ENCODE measurements around the gene NUDT8.
"Not testable (repeated sequence)": the region's sequence is repeated elsewhere in the genome, so short reads cannot be mapped to it uniquely, and the experiment has no call there.

Gene NUDT8

DNA sequence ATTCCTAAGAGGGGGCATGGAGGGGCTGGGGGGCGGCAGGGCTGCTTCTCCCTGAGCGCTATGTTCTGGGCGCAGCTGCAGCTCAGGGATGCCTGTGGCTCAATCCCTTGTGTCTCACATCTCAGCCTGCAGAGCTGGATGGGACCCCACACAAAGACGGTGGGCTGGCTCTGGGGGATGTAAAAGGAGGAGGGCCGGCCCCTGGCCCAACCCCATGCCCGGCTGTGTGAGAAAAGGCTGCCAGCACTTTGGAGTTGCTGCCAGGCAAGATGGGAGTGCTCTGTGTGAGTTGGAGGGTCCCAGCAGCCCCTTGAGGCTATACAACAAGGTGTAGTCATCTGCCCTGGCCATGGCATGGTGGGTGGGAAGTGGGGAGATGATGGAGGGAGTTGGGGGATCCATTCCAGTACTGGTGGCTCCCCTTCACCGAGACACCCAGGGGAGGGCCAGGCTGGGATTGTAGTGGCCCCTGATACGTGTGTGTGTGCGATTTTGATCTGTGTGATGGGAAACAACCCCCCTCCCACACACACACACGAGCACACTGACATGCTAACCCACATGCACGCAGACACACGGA lies 11.1 kb upstream of the NUDT8 start:
- Histone ChIP-seq H3K27ac (ENCODE audit: insufficient read depth in 1 of 2, low read depth in 1 of 2, low read length in 2 of 2, poor library complexity in 1 of 2, severe bottlenecking in 2 of 2) (no peak overlapping the region), H3K9me3 (ENCODE audit: control extremely low read depth in 1 of 5, control insufficient read depth in 4 of 5, insufficient read depth in 2 of 5, low read depth in 1 of 5, low read length in 4 of 5) (peaks cover 0 to 4% (median 0%) of the 10 kb centered on the region in 5 experiments), H3K4me1 (ENCODE audit: control extremely low read depth in 1 of 4, control insufficient read depth in 4 of 4, insufficient read depth in 4 of 4, low read length in 3 of 4) (peaks cover 0 to 18% (median 9%) of the 10 kb centered on the region in 4 experiments), H3K27me3 (replicated peaks in 2 of 5; ENCODE audit: control insufficient read depth in 4 of 5, insufficient read depth in 5 of 5, low read length in 4 of 5) (no peaks in the 10 kb centered on the region), H3K36me3 (ENCODE audit: control insufficient read depth in 4 of 4, insufficient read depth in 4 of 4, low read length in 3 of 4) (no peaks in the 10 kb centered on the region), H3K4me3 (ENCODE audit: control insufficient read depth in 1 of 7, extremely low read depth in 1 of 7, insufficient read depth in 4 of 7, low read depth in 2 of 7, low read length in 6 of 7) (no peak overlapping the region)
- ChIA-PET CTCF (interaction anchor here (1.2 to 16.8 kb wide), 3 partner anchors 7 to 18 kb away, joined by 4 to 169 read pairs (median 7); partner anchors contain the start of gene ACY3), POLR2A (no interaction called here)
- no peak for DNase-seq
- WGBS (ENCODE audit: insufficient coverage), result 100% methylated on average over 7 of the region's 12 CpGs

DNA sequence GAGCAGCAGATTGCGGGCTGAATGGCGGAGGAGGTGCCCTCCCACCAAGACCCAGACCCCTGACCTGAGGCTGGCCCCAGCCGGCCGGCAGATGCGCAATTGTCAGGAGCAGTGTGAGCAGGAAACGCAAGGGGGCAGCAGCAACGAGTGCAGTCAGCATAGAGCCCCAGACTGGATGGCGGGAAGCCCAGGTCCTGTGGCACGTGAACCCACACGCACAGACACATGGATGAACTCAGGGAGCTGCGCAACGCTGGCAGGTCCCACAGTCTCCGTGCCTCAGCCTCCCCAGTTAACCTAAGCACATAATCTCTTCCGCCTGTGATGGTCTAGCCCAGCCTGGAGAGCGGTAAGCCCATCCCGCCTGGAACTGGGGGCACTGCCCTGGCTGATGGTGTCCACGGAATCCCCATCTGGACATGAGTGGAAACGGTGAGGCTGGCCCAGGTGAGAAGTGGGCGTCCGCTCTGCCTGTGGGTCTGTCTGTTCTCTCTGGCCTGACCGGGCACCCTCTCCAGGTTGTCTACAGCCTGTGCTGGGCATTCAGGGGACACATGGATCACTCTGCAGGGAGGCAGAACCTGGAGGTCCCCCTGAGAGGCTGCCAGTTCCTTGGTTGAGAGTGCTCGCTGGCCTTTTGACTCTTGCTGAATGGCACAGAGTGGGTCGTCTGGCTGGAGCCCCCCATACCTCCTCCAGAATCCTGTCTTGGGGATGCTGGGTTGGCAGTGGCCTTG lies 10.5 kb upstream of the NUDT8 start:
- DNase-seq, result peak; percentile 63 to 74 (median 73)
- WGBS (ENCODE audit: insufficient coverage), result 61% methylated on average over 22 of the region's 23 CpGs
- Histone ChIP-seq H3K36me3 (ENCODE audit: control insufficient read depth in 4 of 4, insufficient read depth in 4 of 4, low read length in 3 of 4) (no peaks in the 10 kb centered on the region), H3K27ac (ENCODE audit: insufficient read depth in 1 of 2, low read depth in 1 of 2, low read length in 2 of 2, poor library complexity in 1 of 2, severe bottlenecking in 2 of 2) (no peak overlapping the region), H3K9me3 (ENCODE audit: control extremely low read depth in 1 of 5, control insufficient read depth in 4 of 5, insufficient read depth in 2 of 5, low read depth in 1 of 5, low read length in 4 of 5) (peaks cover 0 to 4% (median 0%) of the 10 kb centered on the region in 5 experiments), H3K27me3 (replicated peaks in 2 of 5; ENCODE audit: control insufficient read depth in 4 of 5, insufficient read depth in 5 of 5, low read length in 4 of 5) (no peaks in the 10 kb centered on the region), H3K4me1 (ENCODE audit: control extremely low read depth in 1 of 4, control insufficient read depth in 4 of 4, insufficient read depth in 4 of 4, low read length in 3 of 4) (peaks cover 0 to 11% (median 4%) of the 10 kb centered on the region in 4 experiments), H3K4me3 (ENCODE audit: control insufficient read depth in 1 of 7, extremely low read depth in 1 of 7, insufficient read depth in 4 of 7, low read depth in 2 of 7, low read length in 6 of 7) (no peak overlapping the region)
- ChIA-PET POLR2A (no interaction called here), CTCF (interaction anchor here (1.2 to 16.8 kb wide), 6 partner anchors 8 to 25 kb away, joined by 3 to 169 read pairs (median 6); partner anchors contain the start of gene ACY3)

DNA sequence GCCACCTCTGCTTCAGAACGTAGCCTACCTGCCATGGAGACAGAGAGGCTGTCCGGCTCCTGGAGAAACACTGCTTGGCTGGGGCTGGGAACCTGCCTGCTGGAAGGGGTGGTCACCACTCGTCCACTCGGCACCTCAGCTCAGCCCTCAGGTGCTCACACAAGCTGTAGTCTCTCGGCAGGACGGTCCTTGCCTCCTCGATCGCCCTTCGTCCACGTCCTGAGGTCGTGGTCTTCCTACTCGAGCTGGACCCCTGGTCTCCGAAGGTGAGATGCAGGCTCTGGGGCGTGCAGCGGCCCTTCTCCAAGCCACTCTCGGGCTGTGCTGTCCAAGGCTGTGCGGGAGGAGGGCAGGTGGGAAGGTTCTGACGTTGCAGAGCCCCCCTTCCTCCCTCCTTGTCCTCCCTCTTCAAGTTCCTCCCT lies 9.7 kb upstream of the NUDT8 start, which contains the start of gene TBX10:
Gene TBX10 (minus strand): TSS at position 326 of the 422 bp plus-strand sequence. CDS start 291 bp downstream, at position 35.
- no peaks in the 10 kb centered on the region for H3K36me3 ChIP-seq (ENCODE audit: control insufficient read depth in 4 of 4, insufficient read depth in 4 of 4, low read length in 3 of 4)
- no peak for DNase-seq
- peaks cover 0 to 4% (median 0%) of the 10 kb centered on the region in 5 experiments for H3K9me3 ChIP-seq (ENCODE audit: control extremely low read depth in 1 of 5, control insufficient read depth in 4 of 5, insufficient read depth in 2 of 5, low read depth in 1 of 5, low read length in 4 of 5)
- H3K27ac ChIP-seq (ENCODE audit: insufficient read depth in 1 of 2, low read depth in 1 of 2, low read length in 2 of 2, poor library complexity in 1 of 2, severe bottlenecking in 2 of 2), result no peak within 1 kb of the TSS
- no peak within 1 kb of the TSS for H3K4me3 ChIP-seq (ENCODE audit: control insufficient read depth in 1 of 7, extremely low read depth in 1 of 7, insufficient read depth in 4 of 7, low read depth in 2 of 7, low read length in 6 of 7)
- ChIA-PET CTCF (interaction anchor here (1.4 to 16.8 kb wide), 6 partner anchors 9 to 26 kb away, joined by 3 to 169 read pairs (median 6); partner anchors contain the start of gene ACY3), POLR2A (no interaction called here)
- WGBS (ENCODE audit: insufficient coverage), result 98% methylated on average over 15 of the region's 18 CpGs
- H3K4me1 ChIP-seq (ENCODE audit: control extremely low read depth in 1 of 4, control insufficient read depth in 4 of 4, insufficient read depth in 4 of 4, low read length in 3 of 4), result peaks cover 0 to 4% (median 2%) of the 10 kb centered on the region in 4 experiments
- no peaks in the 10 kb centered on the region for H3K27me3 ChIP-seq (replicated peaks in 2 of 5; ENCODE audit: control insufficient read depth in 4 of 5, insufficient read depth in 5 of 5, low read length in 4 of 5)

DNA sequence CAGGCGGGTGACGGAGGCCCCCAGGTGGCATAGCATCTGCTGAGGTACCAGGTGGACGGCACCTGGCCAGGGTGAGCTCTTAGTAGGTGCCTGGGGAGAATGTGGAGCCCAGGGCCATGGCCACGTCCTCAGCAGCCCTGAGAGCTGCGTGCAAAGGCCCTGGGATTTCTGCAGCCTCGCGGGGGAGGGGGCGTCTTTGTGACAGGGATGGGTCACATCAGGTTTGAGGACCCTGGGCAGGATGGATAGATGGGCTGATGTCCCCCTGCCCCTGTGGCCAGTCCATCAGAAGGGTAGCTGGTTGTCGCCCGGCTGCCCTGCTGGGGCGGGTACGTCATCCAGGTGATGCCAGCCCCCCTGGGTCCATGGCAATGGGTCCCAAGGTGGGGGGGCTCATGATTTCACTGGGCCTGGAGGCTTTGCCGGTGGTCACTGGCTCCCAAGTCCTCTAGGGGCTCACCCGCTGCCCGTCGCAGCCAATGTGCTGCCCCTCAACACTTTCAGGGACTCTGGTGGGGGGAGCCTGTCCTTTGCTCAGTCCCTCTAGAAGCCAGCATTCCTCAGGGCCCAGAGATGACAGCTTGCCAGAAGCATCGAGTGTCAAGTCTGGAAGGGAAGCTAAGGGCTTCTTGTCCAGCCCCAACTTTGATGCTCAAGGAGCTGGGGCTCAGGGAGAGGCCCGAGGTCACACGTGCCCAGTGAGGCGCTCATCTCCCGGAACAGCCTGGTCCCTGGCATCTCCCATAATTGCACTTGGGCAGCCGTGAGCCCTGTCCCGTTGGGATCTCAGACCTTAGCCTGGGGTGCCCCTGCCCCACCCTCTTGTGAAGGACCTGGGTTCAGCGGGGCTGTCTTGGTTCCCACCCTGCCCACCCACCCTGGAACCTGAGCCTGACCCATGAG lies 9.0 kb upstream of the NUDT8 start:
- Histone ChIP-seq H3K27me3 (replicated peaks in 2 of 5; ENCODE audit: control insufficient read depth in 4 of 5, insufficient read depth in 5 of 5, low read length in 4 of 5) (no peaks in the 10 kb centered on the region), H3K4me3 (ENCODE audit: control insufficient read depth in 1 of 7, extremely low read depth in 1 of 7, insufficient read depth in 4 of 7, low read depth in 2 of 7, low read length in 6 of 7) (no peak overlapping the region), H3K27ac (ENCODE audit: insufficient read depth in 1 of 2, low read depth in 1 of 2, low read length in 2 of 2, poor library complexity in 1 of 2, severe bottlenecking in 2 of 2) (no peak overlapping the region), H3K4me1 (ENCODE audit: control extremely low read depth in 1 of 4, control insufficient read depth in 4 of 4, insufficient read depth in 4 of 4, low read length in 3 of 4) (peaks cover 0 to 4% (median 2%) of the 10 kb centered on the region in 4 experiments), H3K9me3 (ENCODE audit: control extremely low read depth in 1 of 5, control insufficient read depth in 4 of 5, insufficient read depth in 2 of 5, low read depth in 1 of 5, low read length in 4 of 5) (no peaks in the 10 kb centered on the region), H3K36me3 (ENCODE audit: control insufficient read depth in 4 of 4, insufficient read depth in 4 of 4, low read length in 3 of 4) (no peaks in the 10 kb centered on the region)
- POLR2A ChIA-PET, result no interaction called here
- DNase-seq, result no peak
- WGBS (ENCODE audit: insufficient coverage), result 95% methylated on average over 23 of the region's 24 CpGs
- CTCF ChIA-PET, result interaction anchor here (0.7 to 16.8 kb wide), 8 partner anchors 9 to 63 kb away, joined by 3 to 169 read pairs (median 4); partner anchors contain the start of gene ACY3

DNA sequence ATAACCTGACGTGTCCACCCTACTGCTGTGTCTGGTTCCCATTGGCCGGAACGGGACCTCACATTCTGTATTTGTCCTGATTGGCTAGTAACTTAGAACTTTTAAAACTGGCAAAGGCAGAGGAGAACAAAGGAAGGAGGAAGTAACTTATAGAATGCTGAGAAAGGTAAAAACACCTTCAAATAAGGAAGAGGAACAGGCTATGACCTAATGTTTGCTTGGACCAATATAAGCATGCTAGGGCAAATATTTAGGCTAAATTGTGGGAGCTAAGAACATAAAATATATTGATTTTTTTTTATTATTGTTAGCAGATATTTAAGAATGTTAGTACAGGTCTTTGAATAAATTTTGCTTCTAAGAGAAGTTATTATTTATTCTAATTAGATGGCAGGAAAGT lies 7.7 kb upstream of the NUDT8 start:
- no CpG with 5 or more reads among the region's 3 CpGs for WGBS (ENCODE audit: insufficient coverage)
- CTCF ChIA-PET, result interaction anchor here (1.0 to 16.8 kb wide), 3 partner anchors 11 to 61 kb away, joined by 3 to 169 read pairs (median 27); partner anchors contain the start of gene ACY3
- H3K4me3 ChIP-seq (ENCODE audit: control insufficient read depth in 1 of 7, extremely low read depth in 1 of 7, insufficient read depth in 4 of 7, low read depth in 2 of 7, low read length in 6 of 7); DNase-seq; H3K27ac ChIP-seq (ENCODE audit: insufficient read depth in 1 of 2, low read depth in 1 of 2, low read length in 2 of 2, poor library complexity in 1 of 2, severe bottlenecking in 2 of 2); H3K9me3 ChIP-seq (ENCODE audit: control extremely low read depth in 1 of 5, control insufficient read depth in 4 of 5, insufficient read depth in 2 of 5, low read depth in 1 of 5, low read length in 4 of 5); H3K36me3 ChIP-seq (ENCODE audit: control insufficient read depth in 4 of 4, insufficient read depth in 4 of 4, low read length in 3 of 4); POLR2A ChIA-PET; H3K27me3 ChIP-seq (replicated peaks in 2 of 5; ENCODE audit: control insufficient read depth in 4 of 5, insufficient read depth in 5 of 5, low read length in 4 of 5): not testable (repeated sequence)
- peaks cover 0 to 12% (median 9%) of the 10 kb centered on the region in 4 experiments for H3K4me1 ChIP-seq (ENCODE audit: control extremely low read depth in 1 of 4, control insufficient read depth in 4 of 4, insufficient read depth in 4 of 4, low read length in 3 of 4)

DNA sequence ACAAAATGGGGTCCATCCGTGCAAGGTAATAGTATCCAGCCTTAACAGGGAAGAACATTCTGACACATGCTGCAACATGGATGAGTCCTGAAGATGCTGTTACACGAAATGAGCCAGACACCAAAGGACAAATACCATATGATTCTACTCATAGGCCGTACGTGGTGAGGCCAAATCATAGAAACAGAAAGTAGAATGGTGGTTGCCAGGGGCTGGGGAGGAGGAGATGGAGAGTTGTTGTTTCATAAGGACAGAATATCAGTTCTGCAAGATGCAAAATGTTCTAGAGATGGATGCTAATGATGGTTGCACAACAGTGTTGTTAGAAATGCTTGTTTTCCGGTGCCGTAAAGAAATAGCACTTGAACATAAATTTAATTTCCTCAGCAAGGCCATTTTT lies 7.2 kb upstream of the NUDT8 start:
- Histone ChIP-seq H3K4me1 (ENCODE audit: control extremely low read depth in 1 of 4, control insufficient read depth in 4 of 4, insufficient read depth in 4 of 4, low read length in 3 of 4) (peaks cover 0 to 17% (median 13%) of the 10 kb centered on the region in 4 experiments), H3K27ac (ENCODE audit: insufficient read depth in 1 of 2, low read depth in 1 of 2, low read length in 2 of 2, poor library complexity in 1 of 2, severe bottlenecking in 2 of 2) (no peak overlapping the region), H3K9me3 (ENCODE audit: control extremely low read depth in 1 of 5, control insufficient read depth in 4 of 5, insufficient read depth in 2 of 5, low read depth in 1 of 5, low read length in 4 of 5) (no peaks in the 10 kb centered on the region), H3K4me3 (ENCODE audit: control insufficient read depth in 1 of 7, extremely low read depth in 1 of 7, insufficient read depth in 4 of 7, low read depth in 2 of 7, low read length in 6 of 7) (no peak overlapping the region), H3K36me3 (ENCODE audit: control insufficient read depth in 4 of 4, insufficient read depth in 4 of 4, low read length in 3 of 4) (no peaks in the 10 kb centered on the region), H3K27me3 (replicated peaks in 2 of 5; ENCODE audit: control insufficient read depth in 4 of 5, insufficient read depth in 5 of 5, low read length in 4 of 5) (no peaks in the 10 kb centered on the region)
- CTCF ChIA-PET, result interaction anchor here (5.2 to 16.8 kb wide), 2 partner anchors 11 to 23 kb away, joined by 27 to 169 read pairs; partner anchors contain the start of gene ACY3
- WGBS (ENCODE audit: insufficient coverage), result 99% methylated on average over 6 of the region's 6 CpGs
- POLR2A ChIA-PET, result no interaction called here
- no peak for DNase-seq

Measured in common myeloid progenitor, CD34-positive (primary cell).